Activated T-helper 17 cell treated with anti-CD3 and anti-CD28 coated beads, Interleukin-2, amount 50 U/mL, for 72 hours (primary cell): Measurements from ENCODE around the gene MMP28. TPM values are rescaled to one million over a fixed set of nuclear protein-coding genes. Genes with fewer than 3 reads are reported as not detected.
"Not testable (repeated sequence)": the region's sequence is repeated elsewhere in the genome, so short reads cannot be mapped to it uniquely, and the experiment has no call there.

ENCODE experiments used
- ATAC-seq: fragments of 150-1000 bp; cut with Tn5 transposase; replicated peaks from 2 replicates; pipeline ENCODE4 v1.10.0; 2021; ENCODE audit warnings: mild to moderate bottlenecking, moderate library complexity
- H3K27ac Mint-ChIP-seq: one replicate; pipeline ENCODE4 v1.8.0; 2022; ENCODE audit warnings: mixed read lengths
- H3K27me3 Mint-ChIP-seq: one replicate; pipeline ENCODE4 v1.8.0; 2022; ENCODE audit warnings: mixed read lengths
- H3K36me3 Mint-ChIP-seq: one replicate; pipeline ENCODE4 v1.8.0; 2022; ENCODE audit warnings: low read depth, mild to moderate bottlenecking, mixed read lengths
- H3K4me1 Mint-ChIP-seq: one replicate; pipeline ENCODE4 v1.8.0; 2022; ENCODE audit warnings: mixed read lengths
- H3K4me3 Mint-ChIP-seq: one replicate; pipeline ENCODE4 v1.8.0; 2022; ENCODE audit warnings: mild to moderate bottlenecking, mixed read lengths
- H3K9me3 Mint-ChIP-seq: one replicate; pipeline ENCODE4 v1.8.0; 2022; ENCODE audit warnings: mixed read lengths
- total RNA-seq, 2 donors: library from RNA; stranded (reverse); gene quantifications; one replicate each; pipeline ENCODE4 v1.2.3, GENCODE V29; 2022

The MMP28 gene
- total RNA-seq, 2 donors from 2014 or later: not detected

- Mint-ChIP-seq H3K36me3 (no peaks in the 10 kb centered on the region), H3K27ac (no peak overlapping the region), H3K27me3 (no peaks in the 10 kb centered on the region), H3K4me3 (peak overlapping the region; percentile 80), H3K4me1 (no peaks in the 10 kb centered on the region), H3K9me3 (no peaks in the 10 kb centered on the region)
- no peak for ATAC-seq
These were observed 29.5 kb downstream of the MMP28 start for GRCh38 chr17:35765756-35766488.

DNA sequence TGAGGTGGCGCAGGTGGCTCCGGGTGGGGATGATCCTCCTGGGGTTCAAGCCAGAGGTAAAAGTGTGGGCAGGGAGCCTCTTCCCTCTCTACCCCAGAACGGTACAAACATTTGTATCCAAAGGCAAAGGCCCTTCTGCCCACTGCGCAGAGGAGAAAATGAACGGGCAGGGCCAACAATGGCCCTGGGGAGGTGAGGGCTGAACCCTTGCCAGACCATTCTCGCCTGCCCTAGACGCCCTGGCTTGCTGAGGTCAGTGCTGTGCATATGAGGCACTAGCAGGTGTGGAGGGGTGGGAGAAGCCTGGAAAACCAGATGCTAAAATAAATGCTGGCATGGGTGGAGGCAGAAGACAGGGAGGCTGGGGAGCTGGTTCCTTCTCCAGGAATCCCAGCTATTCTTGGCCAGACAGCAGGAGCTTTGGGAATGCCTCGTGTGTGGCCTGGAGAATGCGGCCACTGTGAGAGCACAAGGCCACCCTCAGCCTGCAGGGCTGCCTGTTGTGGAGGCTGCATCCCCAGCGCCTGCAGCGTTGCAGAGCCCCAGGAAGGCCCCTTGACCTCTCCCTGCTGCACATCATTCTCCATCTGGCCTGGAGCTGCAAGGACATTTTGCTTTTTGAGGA lies 30.2 kb downstream of the MMP28 start:
- H3K36me3 Mint-ChIP-seq: no peaks in the 10 kb centered on the region
- no peaks in the 10 kb centered on the region for H3K4me1 Mint-ChIP-seq
- no peak overlapping the region for H3K27ac Mint-ChIP-seq
- H3K9me3 Mint-ChIP-seq: no peaks in the 10 kb centered on the region
- H3K4me3 Mint-ChIP-seq: peak overlapping the region; percentile 80
- H3K27me3 Mint-ChIP-seq: no peaks in the 10 kb centered on the region
- no peak for ATAC-seq

DNA sequence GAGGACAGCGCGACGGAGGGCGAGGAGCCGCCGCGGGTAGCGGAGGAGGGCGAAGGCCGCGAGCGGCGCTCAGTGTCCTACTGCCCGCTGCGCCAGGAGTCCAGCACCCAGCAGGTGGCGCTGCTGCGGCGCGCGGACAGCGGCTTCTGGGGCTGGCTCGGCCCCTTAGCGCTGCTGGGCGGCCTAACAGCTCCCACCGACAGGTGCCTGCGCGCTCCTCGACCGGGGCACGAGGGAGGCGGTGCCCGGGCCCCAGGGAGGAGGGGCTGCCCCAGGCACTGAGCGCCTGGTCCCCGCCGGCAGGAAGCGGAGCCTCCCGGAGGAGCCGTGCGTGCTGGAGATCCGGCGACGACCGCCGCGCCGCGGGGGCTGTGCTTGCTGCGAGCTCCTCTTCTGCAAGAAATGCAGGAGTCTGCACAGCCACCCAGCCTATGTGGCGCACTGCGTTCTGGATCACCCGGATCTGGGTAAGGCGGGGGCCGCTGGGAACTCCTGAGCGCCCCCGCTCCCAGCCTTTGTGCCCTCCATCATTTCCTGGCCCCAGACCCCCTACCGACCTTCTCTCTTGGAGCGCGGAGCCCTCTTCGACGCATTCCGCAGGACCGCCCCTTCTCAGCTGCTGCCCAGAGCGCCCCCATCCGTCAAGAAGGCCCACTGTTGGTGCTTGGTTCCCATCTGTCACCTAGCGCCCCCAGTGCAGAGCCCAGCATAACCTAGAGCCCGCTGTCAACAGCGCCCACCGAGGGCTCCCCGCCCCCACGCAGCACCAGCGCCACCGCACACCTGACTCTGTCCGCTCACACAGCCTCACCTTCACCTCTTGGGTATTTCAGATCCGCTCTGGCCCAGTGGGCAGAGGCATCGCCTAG lies 31.1 kb downstream of the MMP28 start:
- peak; percentile 95 for ATAC-seq
- H3K4me3 Mint-ChIP-seq: peak overlapping the region; percentile 80

GRCh38 chr17:35763767-35764122 lies 31.7 kb downstream of the MMP28 start:
- Mint-ChIP-seq H3K27me3 (no peaks in the 10 kb centered on the region), H3K27ac (no peak overlapping the region), H3K36me3 (no peaks in the 10 kb centered on the region), H3K4me1 (no peaks in the 10 kb centered on the region), H3K9me3 (no peaks in the 10 kb centered on the region), H3K4me3 (peak overlapping the region; percentile 80)
- ATAC-seq: no peak

More for the DNA sequence above, 31.1 kb downstream of the MMP28 start:
- Mint-ChIP-seq H3K27me3 (no peaks in the 10 kb centered on the region), H3K9me3 (no peaks in the 10 kb centered on the region), H3K4me1 (no peaks in the 10 kb centered on the region), H3K36me3 (no peaks in the 10 kb centered on the region), H3K27ac (no peak overlapping the region)

DNA sequence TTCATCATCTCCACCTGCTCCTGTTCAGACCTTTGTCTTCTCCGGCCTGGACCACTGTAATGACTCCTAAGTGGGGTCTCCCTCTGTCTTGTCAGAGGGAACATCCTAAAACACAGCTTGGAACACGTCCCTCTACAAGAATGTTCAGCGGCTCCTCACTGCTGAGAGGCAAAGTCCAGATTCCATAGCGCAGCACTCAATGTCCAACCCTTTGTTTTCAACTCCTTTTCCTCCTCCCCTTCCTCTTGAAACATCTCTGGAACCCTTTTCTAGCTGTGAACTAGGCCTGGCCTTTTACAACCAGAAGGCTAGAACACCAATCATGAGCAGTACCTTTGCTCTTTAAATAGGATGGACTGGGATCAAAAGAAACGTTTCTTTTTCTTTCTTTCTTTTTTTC lies 33.8 kb downstream of the MMP28 start:
- H3K9me3 Mint-ChIP-seq: no peaks in the 10 kb centered on the region
- no peak overlapping the region for H3K27ac Mint-ChIP-seq
- no peaks in the 10 kb centered on the region for H3K36me3 Mint-ChIP-seq
- ATAC-seq: no peak
- no peak overlapping the region for H3K4me3 Mint-ChIP-seq
- no peaks in the 10 kb centered on the region for H3K4me1 Mint-ChIP-seq
- no peaks in the 10 kb centered on the region for H3K27me3 Mint-ChIP-seq

GRCh38 chr17:35760587-35760986 lies 34.9 kb downstream of the MMP28 start, which contains the start of gene C17orf50:
Gene C17orf50 (plus strand): TSS chr17:35760887. CDS start chr17:35760942, 55 bp downstream.
- Mint-ChIP-seq H3K4me1 (no peaks in the 10 kb centered on the region), H3K27ac (no peak within 1 kb of the TSS), H3K9me3 (no peaks in the 10 kb centered on the region), H3K27me3 (no peaks in the 10 kb centered on the region), H3K4me3 (no peak within 1 kb of the TSS), H3K36me3 (no peaks in the 10 kb centered on the region)
- ATAC-seq: no peak

DNA sequence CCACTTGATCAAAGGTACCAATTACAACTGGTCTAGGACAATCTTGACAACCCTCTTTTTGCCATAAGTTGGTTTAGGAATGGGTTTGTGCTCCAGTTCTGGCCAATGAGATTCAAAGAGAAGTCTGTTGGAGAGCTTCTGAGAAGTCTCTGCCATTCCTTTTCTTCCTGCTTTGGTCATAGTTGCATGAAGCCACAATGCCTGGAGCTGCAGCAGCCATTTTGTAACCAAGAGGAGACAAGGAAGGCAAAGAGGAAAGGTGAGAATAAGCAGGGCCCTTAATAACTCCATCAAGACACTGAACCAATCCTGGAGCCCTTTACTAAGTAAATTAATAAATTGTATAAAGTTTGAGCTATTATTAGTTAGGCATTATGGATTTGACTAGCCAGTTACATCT lies 38.2 kb downstream of the MMP28 start:
- H3K27me3 Mint-ChIP-seq: no peaks in the 10 kb centered on the region
- no peak overlapping the region for H3K4me3 Mint-ChIP-seq
- no peaks in the 10 kb centered on the region for H3K36me3 Mint-ChIP-seq
- no peaks in the 10 kb centered on the region for H3K4me1 Mint-ChIP-seq
- H3K9me3 Mint-ChIP-seq: no peaks in the 10 kb centered on the region
- ATAC-seq: no peak
- no peak overlapping the region for H3K27ac Mint-ChIP-seq

GRCh38 chr17:35752945-35753764 lies 42.3 kb downstream of the MMP28 start, which contains the start of gene GAS2L2:
Gene GAS2L2 (minus strand): TSS chr17:35753239. CDS start chr17:35752850, 389 bp downstream.
- H3K4me3 Mint-ChIP-seq: no peak within 1 kb of the TSS
- no peak within 1 kb of the TSS for H3K27ac Mint-ChIP-seq
- H3K4me1 Mint-ChIP-seq: no peaks in the 10 kb centered on the region
- no peaks in the 10 kb centered on the region for H3K9me3 Mint-ChIP-seq
- no peaks in the 10 kb centered on the region for H3K36me3 Mint-ChIP-seq
- peaks cover 28% of the 10 kb centered on the region for H3K27me3 Mint-ChIP-seq
- ATAC-seq: no peak

- H3K36me3 Mint-ChIP-seq: no peaks in the 10 kb centered on the region
- peaks cover 28% of the 10 kb centered on the region for H3K27me3 Mint-ChIP-seq
- no peaks in the 10 kb centered on the region for H3K4me1 Mint-ChIP-seq
- no peaks in the 10 kb centered on the region for H3K9me3 Mint-ChIP-seq
- no peak overlapping the region for H3K27ac Mint-ChIP-seq
- ATAC-seq: no peak
- no peak overlapping the region for H3K4me3 Mint-ChIP-seq
These were observed 43.0 kb downstream of the MMP28 start for GRCh38 chr17:35752471-35752870.

DNA sequence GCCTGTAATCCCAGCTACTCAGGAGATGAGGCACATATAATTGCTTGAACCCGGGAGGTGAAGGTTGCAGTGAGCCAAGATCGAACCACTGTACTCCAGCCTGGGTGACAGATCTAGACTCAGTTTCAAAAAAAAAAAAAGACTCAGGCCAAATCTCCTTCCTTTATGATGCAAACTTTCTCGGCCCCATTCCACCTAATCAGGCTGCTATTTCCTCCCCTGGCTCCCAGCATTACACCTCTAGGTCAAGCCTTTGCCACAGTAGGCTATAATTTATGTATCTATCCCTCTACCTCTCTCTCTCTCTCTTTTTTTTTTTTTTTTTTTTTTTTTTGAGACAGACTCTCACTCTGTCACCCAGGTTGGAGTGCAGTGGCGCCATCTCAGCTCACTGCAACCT lies 43.9 kb downstream of the MMP28 start:
- not testable (repeated sequence) for H3K4me3 Mint-ChIP-seq, H3K9me3 Mint-ChIP-seq, H3K27ac Mint-ChIP-seq, ATAC-seq, H3K36me3 Mint-ChIP-seq, H3K4me1 Mint-ChIP-seq
- H3K27me3 Mint-ChIP-seq: peaks cover 28% of the 10 kb centered on the region

- Mint-ChIP-seq H3K27ac (no peak overlapping the region), H3K27me3 (peaks cover 28% of the 10 kb centered on the region), H3K9me3 (no peaks in the 10 kb centered on the region), H3K4me1 (no peaks in the 10 kb centered on the region), H3K36me3 (no peaks in the 10 kb centered on the region), H3K4me3 (no peak overlapping the region)
- no peak for ATAC-seq
These were observed 44.7 kb downstream of the MMP28 start for GRCh38 chr17:35750526-35751395.

DNA sequence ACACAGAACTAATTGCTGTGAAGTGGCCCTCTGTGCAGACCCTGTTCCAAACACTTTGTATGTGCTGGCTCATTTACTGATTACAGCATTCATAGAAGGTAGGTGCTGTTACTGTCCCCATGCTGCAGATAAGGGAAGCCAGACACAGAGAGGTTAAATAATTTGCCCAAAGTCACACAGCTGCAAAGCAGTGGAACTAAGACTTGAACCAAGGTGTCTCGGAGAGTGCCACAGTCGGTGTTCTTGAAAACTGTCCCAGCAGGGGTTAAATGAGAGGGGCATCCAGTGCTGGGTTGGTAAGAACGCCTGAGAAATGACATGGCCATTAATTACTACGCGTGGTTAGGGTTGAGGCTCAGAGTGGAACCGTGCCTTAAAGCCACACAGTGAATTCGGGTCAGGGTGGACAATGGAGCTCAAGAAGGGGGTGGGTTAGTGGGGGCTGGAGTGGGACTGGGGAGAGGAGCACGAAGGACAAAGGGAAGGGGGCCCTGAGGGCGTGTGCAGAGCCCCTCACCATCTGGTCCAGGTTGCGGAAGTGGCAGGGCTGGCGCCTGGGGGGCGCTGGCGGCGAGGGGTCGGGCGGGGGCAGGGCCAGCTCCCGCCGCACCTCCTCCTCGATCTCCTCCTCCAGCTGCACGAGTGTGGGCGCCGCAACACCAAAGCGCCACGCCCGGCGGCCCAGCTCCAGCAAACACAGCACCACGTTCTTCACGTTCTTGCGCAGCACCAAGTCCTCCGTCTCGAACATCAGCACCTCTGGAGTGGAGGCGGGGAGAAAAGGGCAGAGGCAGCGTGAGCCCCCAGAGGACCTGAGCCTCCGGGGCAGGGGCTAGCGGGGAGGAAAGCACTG lies 45.7 kb downstream of the MMP28 start:
- no peak overlapping the region for H3K4me3 Mint-ChIP-seq

GRCh38 chr17:35748979-35749378 lies 46.5 kb downstream of the MMP28 start:
- H3K36me3 Mint-ChIP-seq: no peaks in the 10 kb centered on the region
- no peak overlapping the region for H3K27ac Mint-ChIP-seq
- H3K27me3 Mint-ChIP-seq: peaks cover 28% of the 10 kb centered on the region
- no peaks in the 10 kb centered on the region for H3K4me1 Mint-ChIP-seq
- H3K9me3 Mint-ChIP-seq: no peaks in the 10 kb centered on the region
- ATAC-seq: no peak
- H3K4me3 Mint-ChIP-seq: no peak overlapping the region

More for the DNA sequence above, 45.7 kb downstream of the MMP28 start:
- ATAC-seq: no peak
- Mint-ChIP-seq H3K27ac (no peak overlapping the region), H3K4me1 (no peaks in the 10 kb centered on the region), H3K9me3 (no peaks in the 10 kb centered on the region), H3K27me3 (peaks cover 28% of the 10 kb centered on the region), H3K36me3 (no peaks in the 10 kb centered on the region)
